CD4-positive, CD25-positive, alpha-beta regulatory T cell (primary cell): ENCODE results near the gene ANKRD44. TPM values are rescaled to one million over a fixed set of nuclear protein-coding genes. Genes with fewer than 3 reads are reported as not detected.

ENCODE experiments used
- ATAC-seq, 2 donors: fragments of 150-1000 bp; cut with Tn5 transposase; one replicate each; pipeline ENCODE4 v1.10.0; 2021; ENCODE audit warnings: low read depth in 2 of 2, moderate number of reproducible peaks in 2 of 2, moderate library complexity in 1 of 2
- DNase-seq, 3 donors: peaks; one replicate each; pipeline versions ENCODE4 v3.0.0 to v3.0.0-alpha.2; 2012 to 2022; ENCODE audit warnings: mixed read lengths in 1 of 3
- H3K27ac ChIP-seq: one replicate; pipeline ENCODE4 v1.7.0; 2013; ENCODE audit warnings: mild to moderate bottlenecking, low read length; ENCODE audit not compliant: insufficient read depth, poor library complexity, severe bottlenecking
- H3K27me3 ChIP-seq: one replicate; pipeline ENCODE4 v1.7.0; 2013; ENCODE audit warnings: low read length; ENCODE audit not compliant: control insufficient read depth, insufficient read depth
- H3K36me3 ChIP-seq: one replicate; pipeline ENCODE4 v1.7.0; 2013; ENCODE audit warnings: mild to moderate bottlenecking, low read length, moderate library complexity; ENCODE audit not compliant: control insufficient read depth, insufficient read depth
- H3K4me1 ChIP-seq: 2 replicates; pipeline ENCODE4 v1.7.0; 2013; ENCODE audit warnings: mild to moderate bottlenecking, low read length; ENCODE audit not compliant: insufficient read depth, control insufficient read depth, poor library complexity, severe bottlenecking
- H3K4me3 ChIP-seq: one replicate; pipeline ENCODE4 v1.7.0; 2013; ENCODE audit warnings: low read depth, mild to moderate bottlenecking, low read length, moderate library complexity
- H3K9me3 ChIP-seq, 2 experiments: 1 replicate in 1 of 2; 2 replicates in 1 of 2; pipeline ENCODE4 v1.7.0; 2013; ENCODE audit warnings: low read length in 2 of 2, mild to moderate bottlenecking in 1 of 2, moderate library complexity in 1 of 2; ENCODE audit not compliant: control insufficient read depth in 2 of 2
- H3K27ac Mint-ChIP-seq, 3 donors: one replicate each; pipeline ENCODE4 v1.8.0; 2020 to 2022; ENCODE audit warnings: mild to moderate bottlenecking in 3 of 3, mixed read lengths in 3 of 3, moderate library complexity in 2 of 3
- H3K27me3 Mint-ChIP-seq: one replicate; pipeline ENCODE4 v1.8.0; 2022; ENCODE audit warnings: mild to moderate bottlenecking, mixed read lengths
- H3K36me3 Mint-ChIP-seq: one replicate; pipeline ENCODE4 v1.8.0; 2020; ENCODE audit warnings: mixed read lengths
- H3K4me1 Mint-ChIP-seq, 4 donors: one replicate each; pipeline ENCODE4 v1.8.0; 2020 to 2022; ENCODE audit warnings: mixed read lengths in 4 of 4, mild to moderate bottlenecking in 1 of 4
- H3K4me3 Mint-ChIP-seq, 4 donors: one replicate each; pipeline ENCODE4 v1.8.0; 2020 to 2022; ENCODE audit warnings: mild to moderate bottlenecking in 4 of 4, mixed read lengths in 4 of 4, moderate library complexity in 3 of 4
- H3K9me3 Mint-ChIP-seq, 7 donors: one replicate each; pipeline ENCODE4 v1.8.0; 2020 to 2022; ENCODE audit warnings: mixed read lengths in 7 of 7, mild to moderate bottlenecking in 3 of 7, moderate library complexity in 2 of 7
- polyA plus RNA-seq, 4 donors: library from polyadenylated mRNA; unstranded; fragments of 300-500 nt; fragmentation: Illumina TruSeq; gene quantifications; one replicate each; pipeline ENCODE4 v1.2.3, GENCODE V29; 2021
- total RNA-seq: library from RNA; stranded (reverse); gene quantifications from one replicate; pipeline ENCODE4 v1.2.3, GENCODE V29; 2022

Gene ANKRD44
- total and polyA plus RNA-seq, 5 donors from 2014 or later, result 69.6 to 301 (median 85.0) TPM

GRCh38 chr2:196992466-196992865 lies 318.1 kb downstream of the ANKRD44 start:
- Histone ChIP-seq H3K27me3 (no peaks in the 10 kb centered on the region), H3K9me3 (no peaks in the 10 kb centered on the region), H3K4me3 (no peak overlapping the region), H3K36me3 (peaks cover 76% of the 10 kb centered on the region), H3K4me1 (peaks cover 12% of the 10 kb centered on the region), H3K27ac (no peak overlapping the region)
- peaks cover 18 to 51% (median 38%) of the 10 kb centered on the region in 4 donors for H3K4me1 Mint-ChIP-seq
- H3K27me3 Mint-ChIP-seq, result no peaks in the 10 kb centered on the region
- no peak for ATAC-seq
- DNase-seq, result no peak
- H3K9me3 Mint-ChIP-seq, result no peaks in the 10 kb centered on the region
- peak overlapping the region in 2 of 3 donors; percentile 63 to 78 for H3K27ac Mint-ChIP-seq
- peak overlapping the region in 2 of 4 donors; percentile 13 to 20 for H3K4me3 Mint-ChIP-seq
- peaks cover 56% of the 10 kb centered on the region for H3K36me3 Mint-ChIP-seq

DNA sequence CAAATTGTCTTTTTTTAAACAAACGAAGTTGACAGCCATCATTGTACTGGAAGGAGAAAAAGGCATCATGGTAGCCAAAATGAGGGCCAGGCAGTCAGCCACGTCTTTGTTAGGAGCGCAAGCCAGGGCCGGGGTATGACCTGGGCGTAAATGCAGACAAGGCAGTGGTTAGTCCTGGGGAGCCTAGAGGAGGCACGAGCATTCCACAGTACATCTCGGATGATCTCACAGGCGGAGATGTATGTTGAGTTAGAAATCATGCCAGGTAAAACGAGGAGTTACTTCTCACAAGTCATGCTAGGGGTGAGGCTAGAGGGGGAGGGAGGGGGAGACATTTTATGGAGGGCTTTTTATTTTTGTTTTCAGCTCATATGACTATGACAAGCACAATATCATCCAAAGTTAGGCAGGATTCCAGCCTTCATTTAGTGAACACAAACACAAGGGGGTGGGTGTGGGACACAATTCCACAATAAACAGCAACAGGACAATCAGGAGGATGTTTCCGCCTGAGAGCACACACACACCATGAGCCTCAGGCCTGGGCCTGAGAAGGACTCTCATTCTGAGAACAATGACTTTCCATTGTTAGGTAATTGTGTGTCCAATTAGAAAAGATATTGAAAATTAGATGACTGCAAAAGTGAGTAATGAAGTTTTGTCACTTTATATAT lies 319.7 kb downstream of the ANKRD44 start:
- Mint-ChIP-seq H3K27me3 (no peaks in the 10 kb centered on the region), H3K9me3 (no peaks in the 10 kb centered on the region), H3K27ac (peak overlapping the region; percentile 63 to 90 (median 90)), H3K36me3 (peaks cover 63% of the 10 kb centered on the region), H3K4me1 (peaks cover 24 to 51% (median 39%) of the 10 kb centered on the region in 4 donors), H3K4me3 (peak overlapping the region in 1 of 4 donors; percentile 43)
- ATAC-seq (no peak), DNase-seq (no peak)
- H3K27me3 ChIP-seq, result no peaks in the 10 kb centered on the region
- peaks cover 12% of the 10 kb centered on the region for H3K4me1 ChIP-seq
- H3K9me3 ChIP-seq, result no peaks in the 10 kb centered on the region
- no peak overlapping the region for H3K27ac ChIP-seq
- peaks cover 70% of the 10 kb centered on the region for H3K36me3 ChIP-seq
- H3K4me3 ChIP-seq, result no peak overlapping the region

GRCh38 chr2:196990092-196990491 lies 320.5 kb downstream of the ANKRD44 start:
- Histone ChIP-seq H3K4me1 (peaks cover 12% of the 10 kb centered on the region), H3K27me3 (no peaks in the 10 kb centered on the region), H3K27ac (no peak overlapping the region), H3K4me3 (no peak overlapping the region), H3K9me3 (no peaks in the 10 kb centered on the region), H3K36me3 (peaks cover 63% of the 10 kb centered on the region)
- H3K4me1 Mint-ChIP-seq, result peaks cover 24 to 51% (median 39%) of the 10 kb centered on the region in 4 donors
- ATAC-seq, result no peak
- H3K36me3 Mint-ChIP-seq, result peaks cover 61% of the 10 kb centered on the region
- no peak for DNase-seq
- H3K4me3 Mint-ChIP-seq, result no peak overlapping the region
- peak overlapping the region; percentile 17 to 90 (median 59) for H3K27ac Mint-ChIP-seq
- no peaks in the 10 kb centered on the region for H3K27me3 Mint-ChIP-seq
- no peaks in the 10 kb centered on the region for H3K9me3 Mint-ChIP-seq

DNA sequence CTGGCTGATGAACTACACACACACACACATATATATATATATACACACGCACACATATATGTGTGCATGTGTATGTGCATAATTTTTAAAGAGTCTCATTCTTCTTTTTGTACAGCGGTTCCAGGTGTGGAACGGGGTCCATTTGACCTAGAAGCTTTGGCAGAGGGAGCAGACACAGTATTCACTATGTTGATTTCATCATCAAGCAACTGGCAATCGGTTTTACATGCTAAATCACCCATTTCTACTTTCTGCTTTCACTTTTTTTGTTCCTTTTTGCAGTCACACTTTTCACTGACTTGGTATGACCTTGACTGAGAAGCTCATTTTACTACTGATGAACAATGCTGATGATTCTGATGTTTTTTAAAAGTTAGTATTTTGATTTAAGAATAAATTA lies 321.1 kb downstream of the ANKRD44 start:
- Mint-ChIP-seq H3K27me3 (no peaks in the 10 kb centered on the region), H3K4me1 (peaks cover 24 to 51% (median 39%) of the 10 kb centered on the region in 4 donors), H3K4me3 (no peak overlapping the region), H3K9me3 (no peaks in the 10 kb centered on the region), H3K27ac (peak overlapping the region in 2 of 3 donors; percentile 21 to 59), H3K36me3 (peaks cover 59% of the 10 kb centered on the region)
- ATAC-seq, result no peak
- no peak for DNase-seq
- H3K36me3 ChIP-seq, result peaks cover 57% of the 10 kb centered on the region
- no peak overlapping the region for H3K27ac ChIP-seq
- peaks cover 12% of the 10 kb centered on the region for H3K4me1 ChIP-seq
- no peak overlapping the region for H3K4me3 ChIP-seq
- H3K27me3 ChIP-seq, result no peaks in the 10 kb centered on the region
- H3K9me3 ChIP-seq, result no peaks in the 10 kb centered on the region

DNA sequence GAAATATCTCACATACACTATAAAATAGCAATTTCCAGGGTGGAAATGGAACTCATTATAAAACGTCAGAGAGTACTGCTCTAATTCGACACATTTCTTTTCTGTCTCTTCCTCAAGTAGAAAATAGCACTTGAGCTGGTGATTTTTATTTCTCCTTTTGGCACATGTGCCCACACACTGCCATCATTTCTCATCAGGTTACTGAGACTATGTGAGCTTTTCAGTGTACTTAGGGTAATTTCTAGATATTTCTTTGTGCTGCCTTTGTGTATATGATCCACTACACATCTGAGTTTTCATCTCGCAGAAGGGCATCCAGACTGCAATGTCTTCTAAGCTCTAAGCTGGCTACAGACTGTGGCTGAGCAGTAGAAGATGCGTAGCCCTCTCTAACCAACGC lies 321.9 kb downstream of the ANKRD44 start:
- H3K27ac ChIP-seq, result no peak overlapping the region
- Mint-ChIP-seq H3K4me3 (peak overlapping the region in 1 of 4 donors; percentile 4), H3K4me1 (peaks cover 24 to 51% (median 40%) of the 10 kb centered on the region in 4 donors)

DNA sequence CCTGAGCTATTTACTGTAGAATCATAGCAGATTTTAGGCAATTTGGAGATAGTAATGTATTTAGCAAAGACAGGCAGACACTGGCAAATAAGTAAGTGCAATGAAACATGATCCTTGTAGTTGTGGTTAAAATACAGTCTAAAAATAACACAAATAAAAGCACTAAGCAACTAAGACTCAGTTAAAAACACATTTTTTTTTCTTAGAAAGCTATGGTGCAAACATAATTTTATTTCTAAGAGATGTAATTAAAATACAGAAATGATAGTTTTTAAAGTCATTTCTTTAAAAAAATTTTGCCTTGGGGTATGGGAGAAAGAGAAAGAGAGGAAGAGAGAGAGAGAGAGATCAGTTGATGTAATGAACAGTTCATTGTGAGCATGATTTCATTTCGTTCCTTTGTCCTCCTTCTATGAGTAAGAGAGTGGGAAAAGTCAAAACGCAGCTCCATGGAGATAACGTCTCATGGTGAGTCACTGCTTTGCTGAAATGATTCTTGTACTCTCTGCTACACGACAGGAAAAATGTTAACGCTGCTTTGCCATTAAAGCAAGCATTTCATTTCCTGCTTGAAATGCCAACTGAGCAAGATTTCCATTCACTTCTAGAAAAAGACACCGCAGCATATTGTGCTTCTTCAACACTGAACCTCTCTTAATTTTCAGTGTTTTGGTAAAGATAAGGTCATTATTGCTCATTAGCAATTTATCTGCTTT lies 322.8 kb downstream of the ANKRD44 start:
- Histone ChIP-seq H3K4me1 (peaks cover 12% of the 10 kb centered on the region), H3K36me3 (peaks cover 40% of the 10 kb centered on the region), H3K4me3 (no peak overlapping the region), H3K27me3 (no peaks in the 10 kb centered on the region), H3K27ac (peak overlapping the region; percentile 24), H3K9me3 (no peaks in the 10 kb centered on the region)
- ATAC-seq (peak; percentile 49 to 59), DNase-seq (peak in 1 of 3 donors; percentile 58)
- no peaks in the 10 kb centered on the region for H3K9me3 Mint-ChIP-seq
- peaks cover 50% of the 10 kb centered on the region for H3K36me3 Mint-ChIP-seq
- peak overlapping the region; percentile 44 to 90 (median 68) for H3K27ac Mint-ChIP-seq
- peak overlapping the region in 1 of 4 donors; percentile 1 for H3K4me3 Mint-ChIP-seq
- H3K4me1 Mint-ChIP-seq, result peaks cover 24 to 46% (median 38%) of the 10 kb centered on the region in 4 donors
- H3K27me3 Mint-ChIP-seq, result no peaks in the 10 kb centered on the region

More for the DNA sequence above, 321.9 kb downstream of the ANKRD44 start:
- peaks cover 57% of the 10 kb centered on the region for H3K36me3 Mint-ChIP-seq
- Histone ChIP-seq H3K4me1 (peaks cover 12% of the 10 kb centered on the region), H3K9me3 (no peaks in the 10 kb centered on the region), H3K36me3 (peaks cover 48% of the 10 kb centered on the region), H3K27me3 (no peaks in the 10 kb centered on the region), H3K4me3 (no peak overlapping the region)
- ATAC-seq (peak in 1 of 2 donors; percentile 11), DNase-seq (no peak)
- H3K27me3 Mint-ChIP-seq, result no peaks in the 10 kb centered on the region
- peak overlapping the region; percentile 12 to 60 (median 59) for H3K27ac Mint-ChIP-seq
- no peaks in the 10 kb centered on the region for H3K9me3 Mint-ChIP-seq

- Mint-ChIP-seq H3K4me1 (peaks cover 24 to 44% (median 36%) of the 10 kb centered on the region in 4 donors), H3K27me3 (no peaks in the 10 kb centered on the region), H3K4me3 (no peak overlapping the region), H3K9me3 (peaks cover 0 to 2% (median 0%) of the 10 kb centered on the region in 7 donors), H3K27ac (peak overlapping the region in 2 of 3 donors; percentile 44 to 68), H3K36me3 (peaks cover 47% of the 10 kb centered on the region)
- ATAC-seq (no peak), DNase-seq (no peak)
- no peaks in the 10 kb centered on the region for H3K9me3 ChIP-seq
- no peaks in the 10 kb centered on the region for H3K27me3 ChIP-seq
- H3K36me3 ChIP-seq, result peaks cover 35% of the 10 kb centered on the region
- H3K4me1 ChIP-seq, result peaks cover 12% of the 10 kb centered on the region
- no peak overlapping the region for H3K4me3 ChIP-seq
- H3K27ac ChIP-seq, result no peak overlapping the region
Observed at GRCh38 chr2:196987298-196987648, 323.3 kb downstream of the ANKRD44 start.
